Neural crest cell (in vitro differentiated cells): Measurements from ENCODE around the gene PSMB10. TPM values are rescaled to one million over a fixed set of nuclear protein-coding genes. Genes with fewer than 3 reads are reported as not detected.
"Not testable (repeated sequence)": the region's sequence is repeated elsewhere in the genome, so short reads cannot be mapped to it uniquely, and the experiment has no call there.

Experiments
- DNase-seq: peaks from one replicate; pipeline ENCODE4 v3.0.0; 2021; ENCODE audit warnings: low read depth, mixed read lengths, low spot score
- H3K27ac Mint-ChIP-seq: one replicate; pipeline ENCODE4 v1.8.0; 2021; ENCODE audit warnings: mild to moderate bottlenecking, mixed read lengths; ENCODE audit not compliant: unreplicated experiment
- H3K27me3 Mint-ChIP-seq: 2 replicates; pipeline ENCODE4 v1.8.0; 2021; ENCODE audit warnings: low read depth, mild to moderate bottlenecking, mixed read lengths
- H3K36me3 Mint-ChIP-seq: 2 replicates; pipeline ENCODE4 v1.8.0; 2021; ENCODE audit warnings: low read depth, mild to moderate bottlenecking, mixed read lengths
- H3K4me1 Mint-ChIP-seq: 2 replicates; pipeline ENCODE4 v1.8.0; 2021; ENCODE audit warnings: mixed read lengths
- H3K4me3 Mint-ChIP-seq: one replicate; pipeline ENCODE4 v1.8.0; 2021; ENCODE audit warnings: mild to moderate bottlenecking, mixed read lengths
- H3K9me3 Mint-ChIP-seq: 2 replicates; pipeline ENCODE4 v1.8.0; 2021; ENCODE audit warnings: mixed read lengths
- total RNA-seq: library from RNA; stranded (reverse); gene quantifications from 2 replicates; pipeline ENCODE4 v1.2.1, GENCODE V29; 2021
- TF ChIP-seq, protein P1 (sequence below): fragments of 200-600 bp; sonication (generic); conservative IDR thresholded peaks from 2 replicates; pipeline ENCODE4 v1.5.0; 2021; ENCODE audit warnings: antibody characterized with exemption, mild to moderate bottlenecking

Gene PSMB10
- total RNA-seq, 1 donor from 2014 or later = 22.5 TPM

DNA sequence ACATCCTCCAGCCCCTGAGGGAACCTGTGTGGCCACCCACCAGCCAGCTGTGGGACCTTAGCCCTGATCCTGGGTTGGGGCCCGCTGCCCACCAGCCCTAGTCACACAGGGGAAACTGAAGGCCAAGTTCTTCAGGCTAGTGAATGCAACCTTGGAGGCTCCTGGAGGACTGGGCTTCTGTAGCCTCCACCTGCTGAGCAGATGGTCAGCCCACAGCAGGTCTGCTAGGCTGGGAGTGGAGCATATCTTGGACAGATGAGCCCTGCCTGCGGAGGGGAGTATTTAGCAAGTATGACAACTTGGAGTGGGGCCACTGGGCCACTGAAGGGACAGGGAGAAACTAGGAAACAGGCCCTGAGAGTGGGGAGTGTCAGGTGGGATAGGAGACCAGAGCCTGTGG is 39.6 kb upstream of the PSMB10 start:
- no peak for DNase-seq
- TF ChIP-seq, protein P1, sequence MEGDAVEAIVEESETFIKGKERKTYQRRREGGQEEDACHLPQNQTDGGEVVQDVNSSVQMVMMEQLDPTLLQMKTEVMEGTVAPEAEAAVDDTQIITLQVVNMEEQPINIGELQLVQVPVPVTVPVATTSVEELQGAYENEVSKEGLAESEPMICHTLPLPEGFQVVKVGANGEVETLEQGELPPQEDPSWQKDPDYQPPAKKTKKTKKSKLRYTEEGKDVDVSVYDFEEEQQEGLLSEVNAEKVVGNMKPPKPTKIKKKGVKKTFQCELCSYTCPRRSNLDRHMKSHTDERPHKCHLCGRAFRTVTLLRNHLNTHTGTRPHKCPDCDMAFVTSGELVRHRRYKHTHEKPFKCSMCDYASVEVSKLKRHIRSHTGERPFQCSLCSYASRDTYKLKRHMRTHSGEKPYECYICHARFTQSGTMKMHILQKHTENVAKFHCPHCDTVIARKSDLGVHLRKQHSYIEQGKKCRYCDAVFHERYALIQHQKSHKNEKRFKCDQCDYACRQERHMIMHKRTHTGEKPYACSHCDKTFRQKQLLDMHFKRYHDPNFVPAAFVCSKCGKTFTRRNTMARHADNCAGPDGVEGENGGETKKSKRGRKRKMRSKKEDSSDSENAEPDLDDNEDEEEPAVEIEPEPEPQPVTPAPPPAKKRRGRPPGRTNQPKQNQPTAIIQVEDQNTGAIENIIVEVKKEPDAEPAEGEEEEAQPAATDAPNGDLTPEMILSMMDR = no peak
- Mint-ChIP-seq H3K4me3 (no peak overlapping the region), H3K4me1 (no peaks in the 10 kb centered on the region), H3K27me3 (peaks cover 10% of the 10 kb centered on the region), H3K9me3 (no peaks in the 10 kb centered on the region), H3K27ac (peak overlapping the region; percentile 12), H3K36me3 (no peaks in the 10 kb centered on the region)

- Mint-ChIP-seq H3K9me3 (no peaks in the 10 kb centered on the region), H3K27me3 (peaks cover 10% of the 10 kb centered on the region), H3K4me1 (no peaks in the 10 kb centered on the region), H3K36me3 (no peaks in the 10 kb centered on the region), H3K4me3 (no peak overlapping the region), H3K27ac (no peak overlapping the region)
- DNase-seq = no peak
- TF ChIP-seq, protein P1 = no peak
Observed at GRCh38 chr16:67975321-67976105, 38.9 kb upstream of the PSMB10 start.

- not testable (repeated sequence) for H3K4me3 Mint-ChIP-seq, H3K27ac Mint-ChIP-seq, H3K36me3 Mint-ChIP-seq, DNase-seq, H3K9me3 Mint-ChIP-seq
- H3K4me1 Mint-ChIP-seq = peaks cover 16% of the 10 kb centered on the region
- H3K27me3 Mint-ChIP-seq = peaks cover 10% of the 10 kb centered on the region
Observed at GRCh38 chr16:67972285-67972684, 35.6 kb upstream of the PSMB10 start.

DNA sequence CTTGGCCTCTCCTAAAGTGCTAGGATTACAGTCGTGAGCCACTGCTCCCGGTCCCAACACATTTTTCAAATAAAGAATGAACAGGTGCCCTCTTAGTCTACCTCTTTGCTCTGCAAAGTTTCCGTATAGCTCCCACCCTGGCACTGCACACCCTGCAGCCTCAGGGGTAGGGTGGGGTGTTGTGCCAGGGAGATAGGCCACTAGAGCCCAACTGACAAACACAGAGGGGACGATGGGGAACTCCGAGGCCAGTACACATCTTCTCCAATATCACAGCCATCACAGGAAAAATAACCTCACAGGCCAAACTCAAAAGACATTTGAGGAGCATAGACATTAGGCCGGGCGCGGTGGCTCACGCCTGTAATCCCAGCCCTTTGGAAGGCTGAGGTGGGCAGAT is 34.5 kb upstream of the PSMB10 start:
- Mint-ChIP-seq H3K27ac (no peak overlapping the region), H3K4me3 (peak overlapping the region; percentile 78), H3K36me3 (no peaks in the 10 kb centered on the region), H3K4me1 (peaks cover 25% of the 10 kb centered on the region), H3K9me3 (no peaks in the 10 kb centered on the region), H3K27me3 (peaks cover 7% of the 10 kb centered on the region)
- TF ChIP-seq, protein P1 = no peak
- DNase-seq = no peak

DNA sequence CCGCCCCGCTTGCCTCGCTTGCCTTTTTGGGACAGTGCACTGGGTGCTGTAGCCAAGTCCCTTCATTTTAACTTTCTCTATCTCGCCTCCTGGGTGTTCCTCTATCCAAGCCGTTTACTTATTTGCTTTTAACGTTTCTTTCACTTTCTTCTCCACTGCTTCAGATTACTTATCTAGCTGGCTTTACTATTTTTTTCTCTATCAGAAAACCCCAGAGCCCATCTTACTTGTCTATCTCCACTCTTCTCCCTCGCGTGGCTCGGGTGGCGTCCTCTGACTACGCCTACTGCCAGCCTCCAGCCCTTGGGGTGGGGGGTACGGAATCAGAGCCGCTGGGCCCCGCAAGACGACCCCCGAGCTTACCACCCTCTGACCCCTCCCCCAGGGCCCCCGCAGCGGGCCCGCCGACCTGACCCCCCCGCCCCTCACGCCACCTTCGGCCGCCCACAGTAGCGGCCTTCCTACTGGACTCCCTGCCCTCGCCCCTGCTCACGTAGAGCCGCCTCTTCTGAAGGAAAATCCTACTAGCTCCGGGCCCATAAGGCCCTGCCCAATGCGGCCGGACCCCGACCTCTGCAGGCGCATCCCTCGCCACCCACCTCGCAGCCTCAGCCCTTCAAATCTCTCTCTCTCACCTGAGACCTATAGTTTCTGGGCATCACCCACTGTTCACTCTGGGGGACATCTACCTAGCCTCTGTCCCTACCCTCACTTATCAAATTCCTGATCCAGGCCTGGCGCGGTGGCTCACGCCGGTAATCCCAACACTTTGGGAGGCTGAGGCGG is 32.8 kb upstream of the PSMB10 start:
- no peaks in the 10 kb centered on the region for H3K9me3 Mint-ChIP-seq
- H3K4me1 Mint-ChIP-seq = peaks cover 36% of the 10 kb centered on the region
- peak overlapping the region; percentile 84 for H3K4me3 Mint-ChIP-seq
- no peaks in the 10 kb centered on the region for H3K27me3 Mint-ChIP-seq
- DNase-seq = no peak
- H3K36me3 Mint-ChIP-seq = no peaks in the 10 kb centered on the region
- H3K27ac Mint-ChIP-seq = no peak overlapping the region
- TF ChIP-seq, protein P1 = no peak
